ENCODE measurements around the gene KCNMA1.

KCNMA1 gene

DNA sequence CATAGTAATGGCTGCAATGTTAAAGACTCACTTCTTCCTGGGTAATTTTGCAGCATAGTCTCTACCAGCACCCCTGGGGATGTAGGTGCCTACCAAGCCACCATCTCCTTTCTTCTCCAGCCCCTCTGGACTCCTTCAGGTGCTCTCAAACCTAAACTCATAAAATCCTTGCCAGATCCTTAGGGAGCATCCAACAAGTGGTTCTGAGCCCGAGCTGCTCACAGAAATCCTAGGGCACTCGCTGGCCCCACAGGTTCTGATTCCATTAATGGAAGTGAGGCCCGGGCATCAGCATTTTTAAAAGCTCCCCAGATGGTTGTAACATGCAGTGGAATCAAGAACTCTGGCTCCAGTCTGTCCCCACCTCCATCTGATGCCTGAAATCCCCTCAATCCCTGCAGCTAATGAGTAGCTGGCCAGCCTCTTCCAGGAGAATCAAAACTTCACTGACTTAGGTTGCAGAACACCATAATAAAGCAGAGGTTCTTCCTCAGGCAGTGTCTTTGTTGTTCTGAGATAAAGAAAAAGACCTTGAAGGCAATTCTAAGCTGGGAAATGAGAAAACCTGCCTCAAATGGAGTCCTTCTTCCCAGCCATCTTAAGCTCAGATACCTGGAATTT lies 336.8 kb downstream of the KCNMA1 start:
- no peak overlapping the region for H3K27ac ChIP-seq (ENCODE audit: low read depth, low read length, severe bottlenecking)
- 84 to 86% methylated on average over 3 of the region's 3 CpGs for WGBS, 2 experiments (ENCODE audit: insufficient coverage in 2 of 2)
- peaks cover 4% of the 10 kb centered on the region for H3K9me3 ChIP-seq (ENCODE audit: control insufficient read depth, low read length)

DNA sequence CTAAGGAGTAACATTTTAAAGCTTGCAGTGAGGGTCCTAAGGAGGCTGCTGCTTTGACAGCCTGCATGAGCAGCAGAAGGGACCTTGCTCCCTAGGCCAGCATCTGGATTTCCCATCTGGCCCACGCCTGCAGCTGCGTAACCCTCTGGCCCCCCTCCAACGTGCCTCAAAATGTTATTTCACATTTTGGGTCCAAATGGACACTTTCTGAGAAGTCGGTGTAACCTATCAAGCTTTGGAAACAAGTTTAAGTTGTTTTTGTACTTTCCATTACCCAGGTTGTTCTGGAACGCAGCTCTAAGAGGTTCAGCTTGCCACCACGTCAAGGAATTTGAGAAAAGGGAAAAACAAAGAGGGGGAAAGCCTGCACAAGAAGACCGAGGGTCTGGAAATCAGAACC lies 338.3 kb downstream of the KCNMA1 start:
- Histone ChIP-seq H3K36me3 (ENCODE audit: control insufficient read depth, insufficient read depth, low read length) (no peaks in the 10 kb centered on the region), H3K27ac (ENCODE audit: low read depth, low read length, severe bottlenecking) (no peak overlapping the region), H3K4me1 (ENCODE audit: control insufficient read depth, insufficient read depth, low read length, poor library complexity, severe bottlenecking) (peaks cover 1% of the 10 kb centered on the region), H3K9me3 (ENCODE audit: control insufficient read depth, low read length) (peaks cover 4% of the 10 kb centered on the region), H3K4me3 (ENCODE audit: extremely low read depth, insufficient read depth, low read length, poor library complexity, severe bottlenecking) (no peak overlapping the region)
- 87 to 91% methylated on average over 6 of the region's 7 CpGs for WGBS, 2 experiments (ENCODE audit: insufficient coverage in 2 of 2)

More for the DNA sequence above, 336.8 kb downstream of the KCNMA1 start:
- Histone ChIP-seq H3K36me3 (ENCODE audit: control insufficient read depth, insufficient read depth, low read length) (no peaks in the 10 kb centered on the region), H3K4me1 (ENCODE audit: control insufficient read depth, insufficient read depth, low read length, poor library complexity, severe bottlenecking) (no peaks in the 10 kb centered on the region), H3K4me3 (ENCODE audit: extremely low read depth, insufficient read depth, low read length, poor library complexity, severe bottlenecking) (no peak overlapping the region)

DNA sequence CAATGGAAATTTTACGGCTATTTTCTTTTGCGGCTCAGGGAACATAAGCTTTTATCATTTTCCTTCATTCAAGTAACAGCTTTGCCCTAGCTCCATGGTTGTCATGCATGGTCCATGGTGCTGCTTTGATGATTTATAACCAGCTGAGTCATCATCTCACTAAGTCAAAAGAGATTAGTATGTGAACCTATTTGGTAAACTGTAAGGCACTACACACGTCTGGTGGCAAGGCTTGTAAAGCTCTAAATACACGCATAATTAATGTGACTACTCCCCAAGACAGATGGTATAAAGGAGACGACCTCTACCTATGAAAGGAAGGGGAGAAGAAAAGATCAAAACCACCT lies 340.2 kb downstream of the KCNMA1 start:
- 83% methylated on average over 1 of the region's 5 CpGs; no CpG with 5 or more reads in 1 of the 2 experiments for WGBS, 2 experiments (ENCODE audit: insufficient coverage in 2 of 2)
- H3K9me3 ChIP-seq (ENCODE audit: control insufficient read depth, low read length): no peaks in the 10 kb centered on the region
- H3K27ac ChIP-seq (ENCODE audit: low read depth, low read length, severe bottlenecking): no peak overlapping the region

DNA sequence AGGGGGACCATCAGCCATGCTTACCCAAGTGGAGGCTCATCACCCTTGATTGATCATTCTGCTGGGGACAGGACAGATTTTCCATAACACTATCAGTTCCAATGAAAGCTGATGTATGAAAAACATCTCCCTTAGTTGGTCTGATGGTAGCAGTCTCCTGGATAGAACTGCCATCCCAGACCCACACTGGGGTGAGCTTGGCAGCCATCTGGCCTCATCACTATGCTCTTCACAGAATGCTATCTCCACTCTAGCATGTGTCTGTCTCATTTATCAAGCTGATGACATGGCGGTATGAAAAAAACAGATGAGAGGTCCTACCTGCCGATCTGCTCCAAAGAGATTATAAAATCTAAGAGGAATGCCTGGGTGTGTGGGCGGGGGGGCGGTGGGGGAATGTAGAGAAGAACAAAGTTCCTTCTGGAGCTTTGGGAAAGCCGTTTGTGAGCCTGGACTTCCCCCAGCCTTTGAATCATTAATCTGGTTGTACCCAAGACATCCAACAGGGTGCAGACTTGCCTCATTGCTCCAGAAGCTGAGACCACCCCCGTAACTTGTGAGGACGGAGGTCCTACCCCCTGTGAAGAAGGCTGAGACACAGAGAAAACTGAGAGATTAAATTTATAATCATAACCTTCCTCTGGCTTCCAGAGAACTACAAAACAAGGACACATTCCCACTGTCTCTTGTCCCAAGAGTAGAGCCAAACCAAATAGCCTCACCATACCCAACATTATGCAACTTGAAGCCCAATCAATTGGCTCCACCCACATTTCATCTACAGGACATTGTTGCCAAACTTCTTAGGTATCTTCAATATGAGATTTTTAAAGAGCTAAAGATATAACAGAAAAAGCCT lies 340.8 kb downstream of the KCNMA1 start:
- 74% methylated on average over 5 of the region's 7 CpGs; no CpG with 5 or more reads in 1 of the 2 experiments for WGBS, 2 experiments (ENCODE audit: insufficient coverage in 2 of 2)
- Histone ChIP-seq H3K36me3 (ENCODE audit: control insufficient read depth, insufficient read depth, low read length) (no peaks in the 10 kb centered on the region), H3K27ac (ENCODE audit: low read depth, low read length, severe bottlenecking) (no peak overlapping the region), H3K4me1 (ENCODE audit: control insufficient read depth, insufficient read depth, low read length, poor library complexity, severe bottlenecking) (peaks cover 21% of the 10 kb centered on the region), H3K9me3 (ENCODE audit: control insufficient read depth, low read length) (no peaks in the 10 kb centered on the region), H3K4me3 (ENCODE audit: extremely low read depth, insufficient read depth, low read length, poor library complexity, severe bottlenecking) (no peak overlapping the region)

More for the DNA sequence above, 340.2 kb downstream of the KCNMA1 start:
- Histone ChIP-seq H3K36me3 (ENCODE audit: control insufficient read depth, insufficient read depth, low read length) (no peaks in the 10 kb centered on the region), H3K4me3 (ENCODE audit: extremely low read depth, insufficient read depth, low read length, poor library complexity, severe bottlenecking) (no peak overlapping the region), H3K4me1 (ENCODE audit: control insufficient read depth, insufficient read depth, low read length, poor library complexity, severe bottlenecking) (peaks cover 15% of the 10 kb centered on the region)

DNA sequence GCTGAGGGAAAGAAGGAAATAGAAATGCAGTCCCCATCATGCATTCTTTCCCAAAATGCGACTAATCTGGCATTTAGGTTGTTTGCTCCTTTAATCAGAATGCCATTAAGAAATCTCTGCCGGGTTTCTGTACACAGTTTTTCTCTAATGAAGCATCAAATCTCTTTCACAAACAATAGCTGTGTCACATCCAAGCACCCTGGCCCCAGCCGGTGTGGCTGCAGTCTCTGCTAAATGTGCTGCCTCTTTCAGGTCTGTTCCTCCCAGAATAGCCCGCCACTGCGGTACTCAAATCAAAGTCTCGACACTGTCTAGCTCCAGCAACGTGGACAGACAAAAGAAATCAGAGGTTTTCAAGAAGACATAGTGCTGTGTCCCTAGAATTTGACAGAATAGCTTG lies 343.8 kb downstream of the KCNMA1 start:
- H3K36me3 ChIP-seq (ENCODE audit: control insufficient read depth, insufficient read depth, low read length): no peaks in the 10 kb centered on the region
- H3K27ac ChIP-seq (ENCODE audit: low read depth, low read length, severe bottlenecking): peak overlapping the region; percentile 54
- H3K4me1 ChIP-seq (ENCODE audit: control insufficient read depth, insufficient read depth, low read length, poor library complexity, severe bottlenecking): peaks cover 49% of the 10 kb centered on the region
- no peaks in the 10 kb centered on the region for H3K9me3 ChIP-seq (ENCODE audit: control insufficient read depth, low read length)
- 92 to 93% methylated on average over 6 of the region's 7 CpGs for WGBS, 2 experiments (ENCODE audit: insufficient coverage in 2 of 2)
- H3K4me3 ChIP-seq (ENCODE audit: extremely low read depth, insufficient read depth, low read length, poor library complexity, severe bottlenecking): no peak overlapping the region

DNA sequence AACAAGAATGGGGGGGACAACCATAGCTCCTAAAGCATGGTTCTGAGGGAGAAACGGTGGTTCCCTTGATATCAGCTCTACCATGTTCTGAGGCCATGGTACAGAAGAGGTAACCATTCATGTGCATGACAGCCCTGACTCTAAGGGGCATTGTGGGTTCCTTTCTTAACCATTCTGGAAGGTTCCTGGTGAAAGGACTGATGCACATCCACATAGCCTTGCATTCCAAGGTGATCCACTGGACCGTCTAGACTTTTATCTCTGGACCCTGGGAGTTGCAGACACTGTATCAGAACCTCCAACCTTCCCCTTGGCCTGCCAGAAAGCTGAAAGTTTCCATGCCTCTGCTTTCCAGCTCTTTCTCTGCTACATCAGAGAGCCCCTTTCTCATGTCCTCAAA lies 344.3 kb downstream of the KCNMA1 start:
- WGBS, 2 experiments (ENCODE audit: insufficient coverage in 2 of 2): 100% methylated on average over 2 of the region's 2 CpGs
- H3K27ac ChIP-seq (ENCODE audit: low read depth, low read length, severe bottlenecking): peak overlapping the region; percentile 54
- H3K36me3 ChIP-seq (ENCODE audit: control insufficient read depth, insufficient read depth, low read length): no peaks in the 10 kb centered on the region
- H3K4me1 ChIP-seq (ENCODE audit: control insufficient read depth, insufficient read depth, low read length, poor library complexity, severe bottlenecking): peaks cover 54% of the 10 kb centered on the region
- H3K9me3 ChIP-seq (ENCODE audit: control insufficient read depth, low read length): no peaks in the 10 kb centered on the region
- H3K4me3 ChIP-seq (ENCODE audit: extremely low read depth, insufficient read depth, low read length, poor library complexity, severe bottlenecking): no peak overlapping the region

DNA sequence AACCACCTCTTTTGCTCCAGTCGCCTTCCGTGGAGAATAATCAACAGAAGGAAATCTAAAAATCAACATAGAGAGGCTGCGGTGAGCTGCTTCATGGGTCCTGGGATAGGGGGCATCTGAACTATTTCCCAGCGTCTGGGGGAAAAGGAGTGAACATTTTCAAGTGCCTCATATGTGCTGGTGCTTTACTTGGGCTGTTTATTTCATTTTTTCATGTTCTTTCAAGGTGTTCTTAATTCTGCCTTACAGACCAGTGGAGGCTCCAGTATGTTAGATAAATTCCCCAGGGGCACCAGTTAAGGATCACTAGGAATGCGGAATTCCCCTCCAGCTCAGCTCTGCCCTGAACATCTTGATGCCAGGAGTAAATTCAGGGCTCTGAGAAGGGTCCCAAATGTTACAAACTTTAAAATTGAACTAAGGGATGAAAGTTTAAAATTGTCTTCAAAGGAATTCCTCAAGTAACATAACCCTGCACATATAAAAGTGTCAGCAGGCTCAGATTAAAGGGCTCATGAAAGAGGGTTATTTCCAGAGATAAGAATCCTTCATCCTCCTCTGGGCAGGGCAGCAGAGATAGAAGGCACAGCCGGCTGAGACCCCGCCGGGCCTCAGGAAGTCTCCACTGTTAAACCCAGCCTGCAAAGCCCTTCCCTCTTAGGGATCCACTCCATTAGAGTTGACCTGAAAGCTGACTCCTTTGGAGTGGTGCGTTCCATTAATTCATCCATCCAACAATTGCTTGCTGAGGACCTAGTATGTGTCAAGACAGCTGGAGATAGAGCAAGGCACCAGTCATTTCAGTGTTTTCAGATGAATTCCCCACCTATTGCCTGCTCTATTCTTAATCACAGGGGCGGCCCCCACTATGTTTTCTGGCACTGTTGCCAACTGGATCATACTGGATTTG lies 345.8 kb downstream of the KCNMA1 start:
- H3K27ac ChIP-seq (ENCODE audit: low read depth, low read length, severe bottlenecking): peak overlapping the region; percentile 96
- H3K4me1 ChIP-seq (ENCODE audit: control insufficient read depth, insufficient read depth, low read length, poor library complexity, severe bottlenecking): peaks cover 69% of the 10 kb centered on the region

DNA sequence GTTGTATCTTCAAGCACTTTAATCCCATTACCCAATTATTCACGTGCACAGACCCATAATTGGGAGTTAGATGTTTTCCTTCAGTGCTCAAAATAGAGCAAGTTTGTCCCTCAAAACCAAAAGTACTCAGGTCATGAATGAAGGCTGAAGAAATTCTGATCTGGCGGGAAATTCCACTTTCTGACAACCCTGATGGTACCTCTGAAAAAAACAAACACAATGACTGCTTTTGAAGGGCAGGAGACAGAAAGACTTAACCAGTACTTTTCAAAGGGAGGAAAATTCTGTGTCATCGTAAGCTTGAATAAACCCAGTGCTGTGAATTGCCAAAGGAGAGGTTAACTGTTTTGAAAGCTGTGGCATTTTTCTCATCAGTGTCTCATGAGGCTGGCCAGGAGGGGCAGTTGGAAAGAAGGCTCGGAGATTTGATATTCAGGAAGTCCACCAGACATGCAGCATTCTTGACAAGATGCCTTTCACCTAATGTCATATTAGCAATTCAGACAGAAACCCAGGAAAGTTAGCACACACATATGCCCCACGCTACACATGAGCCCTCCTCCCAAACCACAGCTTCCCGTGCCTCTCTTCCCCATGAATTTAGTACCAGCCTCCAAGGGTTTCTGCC lies 347.0 kb downstream of the KCNMA1 start:
- peaks cover 75% of the 10 kb centered on the region for H3K4me1 ChIP-seq (ENCODE audit: control insufficient read depth, insufficient read depth, low read length, poor library complexity, severe bottlenecking)
- H3K4me3 ChIP-seq (ENCODE audit: extremely low read depth, insufficient read depth, low read length, poor library complexity, severe bottlenecking): no peak overlapping the region
- H3K36me3 ChIP-seq (ENCODE audit: control insufficient read depth, insufficient read depth, low read length): no peaks in the 10 kb centered on the region
- no peaks in the 10 kb centered on the region for H3K9me3 ChIP-seq (ENCODE audit: control insufficient read depth, low read length)
- H3K27ac ChIP-seq (ENCODE audit: low read depth, low read length, severe bottlenecking): peak overlapping the region; percentile 96
- 21 to 57% methylated on average over 4 to 5 of the region's 6 CpGs for WGBS, 2 experiments (ENCODE audit: insufficient coverage in 2 of 2)

More for the DNA sequence above, 345.8 kb downstream of the KCNMA1 start:
- H3K9me3 ChIP-seq (ENCODE audit: control insufficient read depth, low read length): no peaks in the 10 kb centered on the region
- 50 to 82% methylated on average over 2 to 9 of the region's 10 CpGs for WGBS, 2 experiments (ENCODE audit: insufficient coverage in 2 of 2)
- H3K36me3 ChIP-seq (ENCODE audit: control insufficient read depth, insufficient read depth, low read length): no peaks in the 10 kb centered on the region
- H3K4me3 ChIP-seq (ENCODE audit: extremely low read depth, insufficient read depth, low read length, poor library complexity, severe bottlenecking): no peak overlapping the region

DNA sequence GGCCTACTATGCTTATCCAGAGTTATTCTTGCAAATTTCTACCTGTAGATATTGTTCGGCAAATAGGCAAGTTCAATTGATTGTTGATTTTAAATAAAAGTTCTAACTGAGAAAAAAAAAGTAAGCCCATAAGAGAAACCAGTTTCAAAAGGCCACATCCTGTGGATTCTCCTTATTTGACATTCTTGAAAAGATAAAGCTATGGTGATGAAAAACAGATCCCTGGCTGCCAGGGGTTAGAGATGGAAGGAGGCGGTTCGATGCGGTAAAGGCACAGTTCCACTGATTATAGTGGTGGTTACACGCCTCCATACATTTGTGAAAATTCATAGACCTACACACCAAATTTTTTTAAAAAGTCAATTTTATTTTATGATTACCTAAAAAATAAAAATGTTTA lies 347.8 kb downstream of the KCNMA1 start:
- Histone ChIP-seq H3K4me3 (ENCODE audit: extremely low read depth, insufficient read depth, low read length, poor library complexity, severe bottlenecking) (no peak overlapping the region), H3K4me1 (ENCODE audit: control insufficient read depth, insufficient read depth, low read length, poor library complexity, severe bottlenecking) (peaks cover 80% of the 10 kb centered on the region), H3K9me3 (ENCODE audit: control insufficient read depth, low read length) (no peaks in the 10 kb centered on the region), H3K36me3 (ENCODE audit: control insufficient read depth, insufficient read depth, low read length) (no peaks in the 10 kb centered on the region), H3K27ac (ENCODE audit: low read depth, low read length, severe bottlenecking) (peak overlapping the region; percentile 96)
- no CpG with 5 or more reads among the region's 5 CpGs for WGBS, 2 experiments (ENCODE audit: insufficient coverage in 2 of 2)

DNA sequence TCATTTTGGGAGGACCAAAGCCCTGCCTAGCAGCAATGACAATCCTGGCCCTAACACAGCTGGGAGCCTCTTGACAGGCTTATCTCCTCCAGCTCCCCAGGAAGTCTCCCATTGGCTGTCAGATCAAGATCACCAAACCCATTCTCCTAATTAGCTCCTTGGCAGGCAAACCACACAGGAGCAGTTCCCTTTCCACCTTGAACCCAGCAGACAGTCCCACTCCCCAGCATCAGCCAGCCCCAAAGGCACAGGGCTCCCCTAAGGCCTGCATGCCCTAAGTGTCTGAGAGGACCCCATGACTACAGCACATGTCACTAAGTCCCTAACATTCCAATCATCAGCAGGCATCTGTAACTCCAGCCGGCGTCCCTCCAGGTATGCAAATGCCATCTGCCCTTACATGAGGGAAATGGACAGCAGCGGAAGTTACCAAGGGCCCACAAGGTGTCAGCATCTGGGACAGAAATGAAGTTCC lies 348.5 kb downstream of the KCNMA1 start:
- H3K27ac ChIP-seq (ENCODE audit: low read depth, low read length, severe bottlenecking): peak overlapping the region; percentile 96
- H3K4me3 ChIP-seq (ENCODE audit: extremely low read depth, insufficient read depth, low read length, poor library complexity, severe bottlenecking): no peak overlapping the region
- peaks cover 77% of the 10 kb centered on the region for H3K4me1 ChIP-seq (ENCODE audit: control insufficient read depth, insufficient read depth, low read length, poor library complexity, severe bottlenecking)
- H3K36me3 ChIP-seq (ENCODE audit: control insufficient read depth, insufficient read depth, low read length): no peaks in the 10 kb centered on the region
- WGBS, 2 experiments (ENCODE audit: insufficient coverage in 2 of 2): 33 to 80% methylated on average over 1 to 3 of the region's 3 CpGs
- H3K9me3 ChIP-seq (ENCODE audit: control insufficient read depth, low read length): no peaks in the 10 kb centered on the region

Measured in mesodermal cell (in vitro differentiated cells).